Transverse colon (tissue), 4 donors: ENCODE results near the gene CCDC39.

ENCODE experiments used
- EP300 ChIP-seq: sonication (generic); formaldehyde crosslinking; IDR thresholded peaks from one replicate; pipeline ENCODE4 v1.6.1; 2017; ENCODE audit warnings: antibody characterized with exemption, low read depth
- POLR2A ChIP-seq: fragments of 450-650 bp; IDR thresholded peaks from one replicate; pipeline ENCODE4 v1.6.1; 2016; ENCODE audit warnings: antibody characterized with exemption, mild to moderate bottlenecking, moderate library complexity
- POLR2AphosphoS5 ChIP-seq, 3 donors: sonication (generic); formaldehyde crosslinking; IDR thresholded peaks; one replicate each; pipeline ENCODE4 v1.6.1; 2016; ENCODE audit warnings: antibody characterized with exemption in 3 of 3
- TF ChIP-seq, protein P1 (sequence below), 5 experiments: fragments of 200-600 bp in 3 of 5; fragments of 450-650 bp in 2 of 5; sonication (generic) in 3 of 5; IDR thresholded peaks; 1 replicate in 2 of 5; 2 replicates in 3 of 5; pipeline ENCODE4 v1.5.1; 2016 to 2017; ENCODE audit warnings: antibody characterized with exemption in 5 of 5, inconsistent platforms in 3 of 5, mild to moderate bottlenecking in 2 of 5, moderate library complexity in 1 of 5

DNA sequence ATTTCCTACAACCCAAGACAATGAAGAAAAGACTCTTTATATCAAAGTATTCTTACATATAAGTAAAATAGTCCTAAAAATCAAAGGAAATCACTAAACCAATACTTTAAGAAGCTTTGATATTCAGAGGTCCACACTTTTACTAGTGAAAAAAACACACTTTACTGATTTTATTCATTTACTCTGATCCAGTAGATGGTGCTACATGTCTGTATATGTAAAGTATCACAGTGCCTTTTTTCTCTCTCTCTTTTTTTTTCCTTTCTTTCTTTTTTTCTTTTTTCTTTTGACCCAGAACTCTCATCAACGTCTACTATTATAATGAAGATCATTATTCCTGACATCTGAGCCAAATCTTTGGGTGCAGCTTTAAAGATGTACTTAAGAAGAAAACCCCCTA lies 10.8 kb upstream of the CCDC39 start:
- TF ChIP-seq, protein P1, sequence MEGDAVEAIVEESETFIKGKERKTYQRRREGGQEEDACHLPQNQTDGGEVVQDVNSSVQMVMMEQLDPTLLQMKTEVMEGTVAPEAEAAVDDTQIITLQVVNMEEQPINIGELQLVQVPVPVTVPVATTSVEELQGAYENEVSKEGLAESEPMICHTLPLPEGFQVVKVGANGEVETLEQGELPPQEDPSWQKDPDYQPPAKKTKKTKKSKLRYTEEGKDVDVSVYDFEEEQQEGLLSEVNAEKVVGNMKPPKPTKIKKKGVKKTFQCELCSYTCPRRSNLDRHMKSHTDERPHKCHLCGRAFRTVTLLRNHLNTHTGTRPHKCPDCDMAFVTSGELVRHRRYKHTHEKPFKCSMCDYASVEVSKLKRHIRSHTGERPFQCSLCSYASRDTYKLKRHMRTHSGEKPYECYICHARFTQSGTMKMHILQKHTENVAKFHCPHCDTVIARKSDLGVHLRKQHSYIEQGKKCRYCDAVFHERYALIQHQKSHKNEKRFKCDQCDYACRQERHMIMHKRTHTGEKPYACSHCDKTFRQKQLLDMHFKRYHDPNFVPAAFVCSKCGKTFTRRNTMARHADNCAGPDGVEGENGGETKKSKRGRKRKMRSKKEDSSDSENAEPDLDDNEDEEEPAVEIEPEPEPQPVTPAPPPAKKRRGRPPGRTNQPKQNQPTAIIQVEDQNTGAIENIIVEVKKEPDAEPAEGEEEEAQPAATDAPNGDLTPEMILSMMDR (IDR thresholded peaks at IDR 0.05) = no peak
- TF ChIP-seq EP300 = no peak
- TF ChIP-seq POLR2AphosphoS5 (IDR thresholded peaks at IDR 0.05) = no peak
- TF ChIP-seq POLR2A = no peak
